ENCODE measurements around the gene FAM193B. TPM values are rescaled to one million over a fixed set of nuclear protein-coding genes. Genes with fewer than 3 reads are reported as not detected.

The FAM193B gene
- total RNA-seq, 1 donor from 2014 or later, result 72.4 TPM

DNA sequence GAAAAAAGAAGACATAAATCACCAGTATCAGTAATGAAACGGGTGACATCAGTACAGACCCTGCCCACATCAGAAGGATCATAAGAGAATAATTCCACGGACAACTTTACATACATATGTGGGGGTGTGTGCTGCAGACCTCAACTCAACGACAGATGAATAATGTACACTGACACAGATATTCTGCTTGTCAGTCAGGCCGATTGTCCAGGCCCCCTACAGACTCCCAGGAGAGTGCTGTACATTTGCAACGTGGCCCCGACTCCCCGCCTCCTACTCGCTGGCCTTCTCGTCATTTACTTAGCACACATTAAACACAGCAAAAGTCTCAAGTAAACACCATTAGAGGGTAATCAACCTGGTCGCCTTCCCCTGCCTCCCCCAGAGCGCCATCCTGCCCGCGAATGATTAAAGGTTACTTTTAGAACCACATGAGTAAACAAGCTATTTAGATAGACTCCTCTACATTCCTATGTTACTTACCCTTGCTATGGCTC is 34.1 kb upstream of the FAM193B start:
- H3K36me3 ChIP-seq, result peaks cover 0 to 5% of the 10 kb centered on the region in 2 donors
- H3K27me3 ChIP-seq, result no peaks in the 10 kb centered on the region
- no peaks in the 10 kb centered on the region for H3K9me3 ChIP-seq
- peaks cover 16% of the 10 kb centered on the region for H3K4me1 ChIP-seq
- no peak overlapping the region for H3K27ac ChIP-seq
- no peak overlapping the region for H3K4me3 ChIP-seq
- no peak for TF ChIP-seq POLR2A (IDR thresholded peaks at IDR 0.05)
- TF ChIP-seq, protein P1, sequence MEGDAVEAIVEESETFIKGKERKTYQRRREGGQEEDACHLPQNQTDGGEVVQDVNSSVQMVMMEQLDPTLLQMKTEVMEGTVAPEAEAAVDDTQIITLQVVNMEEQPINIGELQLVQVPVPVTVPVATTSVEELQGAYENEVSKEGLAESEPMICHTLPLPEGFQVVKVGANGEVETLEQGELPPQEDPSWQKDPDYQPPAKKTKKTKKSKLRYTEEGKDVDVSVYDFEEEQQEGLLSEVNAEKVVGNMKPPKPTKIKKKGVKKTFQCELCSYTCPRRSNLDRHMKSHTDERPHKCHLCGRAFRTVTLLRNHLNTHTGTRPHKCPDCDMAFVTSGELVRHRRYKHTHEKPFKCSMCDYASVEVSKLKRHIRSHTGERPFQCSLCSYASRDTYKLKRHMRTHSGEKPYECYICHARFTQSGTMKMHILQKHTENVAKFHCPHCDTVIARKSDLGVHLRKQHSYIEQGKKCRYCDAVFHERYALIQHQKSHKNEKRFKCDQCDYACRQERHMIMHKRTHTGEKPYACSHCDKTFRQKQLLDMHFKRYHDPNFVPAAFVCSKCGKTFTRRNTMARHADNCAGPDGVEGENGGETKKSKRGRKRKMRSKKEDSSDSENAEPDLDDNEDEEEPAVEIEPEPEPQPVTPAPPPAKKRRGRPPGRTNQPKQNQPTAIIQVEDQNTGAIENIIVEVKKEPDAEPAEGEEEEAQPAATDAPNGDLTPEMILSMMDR (IDR thresholded peaks at IDR 0.05), result no peak
- no peak for TF ChIP-seq POLR2AphosphoS5 (IDR thresholded peaks at IDR 0.05; ENCODE audit: insufficient read depth in 1 of 2, low read depth in 1 of 2)
- DNase-seq (ENCODE audit: extremely low spot score in 2 of 2), result no peak
- intact Hi-C loops (cut with DNase I), result no loop called here

DNA sequence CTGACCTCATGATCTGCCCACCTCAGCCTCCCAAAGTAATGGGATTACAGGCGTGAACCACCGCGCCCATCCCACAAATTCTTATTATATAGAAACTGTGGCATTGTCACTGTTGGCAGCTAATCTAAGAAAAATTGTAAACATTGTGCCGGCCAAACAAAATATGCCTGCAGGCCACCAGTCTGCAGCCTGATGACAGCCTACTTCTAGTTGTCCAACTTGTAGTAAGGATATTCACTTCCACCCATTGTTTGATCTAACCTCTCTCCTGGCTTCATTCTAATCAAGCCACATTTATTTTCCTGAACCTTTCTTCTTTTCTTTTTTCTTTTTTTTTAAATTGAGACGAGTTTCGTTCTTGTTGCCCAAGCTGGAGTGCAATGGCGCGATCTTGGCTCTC is 24.0 kb upstream of the FAM193B start:
- intact Hi-C loops (cut with DNase I), result no loop called here
- Histone ChIP-seq H3K4me1 (no peaks in the 10 kb centered on the region), H3K36me3 (no peaks in the 10 kb centered on the region), H3K27ac (no peak overlapping the region), H3K27me3 (no peaks in the 10 kb centered on the region), H3K9me3 (no peaks in the 10 kb centered on the region), H3K4me3 (no peak overlapping the region)
- DNase-seq (ENCODE audit: extremely low spot score in 2 of 2), result no peak
- TF ChIP-seq POLR2A (IDR thresholded peaks at IDR 0.05) (no peak), POLR2AphosphoS5 (IDR thresholded peaks at IDR 0.05; ENCODE audit: insufficient read depth in 1 of 2, low read depth in 1 of 2) (no peak)
- TF ChIP-seq, protein P1 (IDR thresholded peaks at IDR 0.05), result no peak

GRCh38 chr5:177576169-177576568 is 21.8 kb upstream of the FAM193B start:
- H3K27ac ChIP-seq, result peak overlapping the region; percentile 42

DNA sequence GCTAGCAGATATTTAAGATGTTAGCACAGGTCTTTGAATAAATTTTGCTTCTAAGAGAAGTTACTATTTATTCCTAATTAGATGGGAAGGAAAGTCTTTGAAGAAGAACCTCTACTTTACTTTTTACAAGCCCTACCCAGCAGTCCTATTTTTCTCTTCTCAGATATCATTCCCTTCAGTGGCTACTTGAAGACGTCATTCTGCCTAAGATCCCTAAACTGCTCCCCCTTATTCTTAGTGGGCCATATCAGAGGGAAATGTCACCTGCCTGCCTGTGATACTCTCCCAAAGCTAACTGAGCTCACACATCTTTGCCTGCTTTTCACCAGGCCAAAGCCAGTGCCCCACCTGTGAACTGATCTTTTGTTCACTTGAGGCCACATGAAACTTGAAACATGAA is 21.1 kb upstream of the FAM193B start:
- no peak for DNase-seq (ENCODE audit: extremely low spot score in 2 of 2)
- Histone ChIP-seq H3K4me1 (no peaks in the 10 kb centered on the region), H3K4me3 (no peak overlapping the region), H3K27me3 (no peaks in the 10 kb centered on the region), H3K27ac (peak overlapping the region; percentile 42), H3K9me3 (no peaks in the 10 kb centered on the region), H3K36me3 (no peaks in the 10 kb centered on the region)
- intact Hi-C loops (cut with DNase I), result no loop called here
- TF ChIP-seq POLR2A (IDR thresholded peaks at IDR 0.05) (no peak), POLR2AphosphoS5 (IDR thresholded peaks at IDR 0.05; ENCODE audit: insufficient read depth in 1 of 2, low read depth in 1 of 2) (no peak)
- TF ChIP-seq, protein P1 (IDR thresholded peaks at IDR 0.05), result no peak

More at GRCh38 chr5:177576169-177576568, 21.8 kb upstream of the FAM193B start:
- H3K4me1 ChIP-seq, result no peaks in the 10 kb centered on the region
- no peak overlapping the region for H3K4me3 ChIP-seq
- intact Hi-C loops (cut with DNase I), result no loop called here
- TF ChIP-seq POLR2AphosphoS5 (IDR thresholded peaks at IDR 0.05; ENCODE audit: insufficient read depth in 1 of 2, low read depth in 1 of 2), result no peak
- no peak for TF ChIP-seq POLR2A (IDR thresholded peaks at IDR 0.05)
- TF ChIP-seq, protein P1 (IDR thresholded peaks at IDR 0.05), result no peak
- H3K36me3 ChIP-seq, result no peaks in the 10 kb centered on the region
- DNase-seq (ENCODE audit: extremely low spot score in 2 of 2), result no peak
- H3K27me3 ChIP-seq, result no peaks in the 10 kb centered on the region
- no peaks in the 10 kb centered on the region for H3K9me3 ChIP-seq

GRCh38 chr5:177569894-177570293 is 15.5 kb upstream of the FAM193B start:
- no peak for DNase-seq (ENCODE audit: extremely low spot score in 2 of 2)
- Histone ChIP-seq H3K27ac (no peak overlapping the region), H3K36me3 (no peaks in the 10 kb centered on the region), H3K27me3 (no peaks in the 10 kb centered on the region), H3K9me3 (no peaks in the 10 kb centered on the region), H3K4me3 (no peak overlapping the region), H3K4me1 (no peaks in the 10 kb centered on the region)
- intact Hi-C loops (cut with DNase I), result no loop called here
- TF ChIP-seq POLR2A (IDR thresholded peaks at IDR 0.05) (no peak), POLR2AphosphoS5 (IDR thresholded peaks at IDR 0.05; ENCODE audit: insufficient read depth in 1 of 2, low read depth in 1 of 2) (no peak)
- TF ChIP-seq, protein P1 (IDR thresholded peaks at IDR 0.05), result no peak

Data from vagina (tissue), 2 donors.